Measurements from ENCODE around the gene SEMA4C.
A peak's percentile ranks its signal among the peaks of the same experiment; 100 is the strongest.

SEMA4C gene

DNA sequence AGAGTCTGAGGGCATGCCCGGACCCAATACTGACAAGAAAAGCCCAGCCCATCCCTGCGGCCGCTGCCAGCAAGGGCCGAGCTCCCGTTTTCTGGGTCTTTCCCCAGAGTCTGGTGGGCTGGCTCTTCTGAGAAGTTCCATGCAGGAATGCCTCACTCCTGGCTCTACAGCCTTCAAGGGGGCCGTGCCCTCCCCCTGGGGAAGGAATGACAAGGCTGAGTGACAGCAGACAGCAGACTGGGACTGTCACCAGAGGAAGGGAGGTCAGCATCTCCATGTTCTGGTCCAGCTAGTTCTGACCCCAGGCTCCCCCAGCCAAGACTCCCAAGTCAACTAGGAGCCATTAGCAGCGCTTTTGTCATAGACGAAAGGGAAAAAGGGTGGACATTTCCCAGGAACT is 13.0 kb upstream of the SEMA4C start:
- no peak for DNase-seq (ENCODE audit: low read depth in 4 of 4, low spot score in 1 of 4)

DNA sequence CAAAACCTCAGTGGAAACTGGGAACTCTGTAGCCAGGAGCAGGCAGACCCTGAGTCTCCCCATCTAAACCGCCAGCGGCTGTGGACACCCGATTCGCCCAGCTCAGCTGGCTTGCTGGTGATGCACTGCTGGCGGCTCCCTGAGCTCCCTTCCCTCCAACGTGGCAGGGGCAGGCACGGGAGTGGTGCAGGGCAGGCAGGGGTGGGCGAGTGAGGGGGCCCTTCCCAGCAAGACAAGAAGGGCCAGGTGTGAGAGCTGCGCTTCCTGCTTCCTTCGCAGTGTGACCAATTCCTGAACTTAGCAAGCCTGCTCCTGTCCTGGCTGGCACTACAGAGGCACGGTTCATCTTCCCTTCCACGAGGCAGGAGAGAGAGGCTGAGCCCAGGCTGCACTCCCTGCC is 12.3 kb upstream of the SEMA4C start:
- no peak for DNase-seq (ENCODE audit: low read depth in 4 of 4, low spot score in 1 of 4)

DNA sequence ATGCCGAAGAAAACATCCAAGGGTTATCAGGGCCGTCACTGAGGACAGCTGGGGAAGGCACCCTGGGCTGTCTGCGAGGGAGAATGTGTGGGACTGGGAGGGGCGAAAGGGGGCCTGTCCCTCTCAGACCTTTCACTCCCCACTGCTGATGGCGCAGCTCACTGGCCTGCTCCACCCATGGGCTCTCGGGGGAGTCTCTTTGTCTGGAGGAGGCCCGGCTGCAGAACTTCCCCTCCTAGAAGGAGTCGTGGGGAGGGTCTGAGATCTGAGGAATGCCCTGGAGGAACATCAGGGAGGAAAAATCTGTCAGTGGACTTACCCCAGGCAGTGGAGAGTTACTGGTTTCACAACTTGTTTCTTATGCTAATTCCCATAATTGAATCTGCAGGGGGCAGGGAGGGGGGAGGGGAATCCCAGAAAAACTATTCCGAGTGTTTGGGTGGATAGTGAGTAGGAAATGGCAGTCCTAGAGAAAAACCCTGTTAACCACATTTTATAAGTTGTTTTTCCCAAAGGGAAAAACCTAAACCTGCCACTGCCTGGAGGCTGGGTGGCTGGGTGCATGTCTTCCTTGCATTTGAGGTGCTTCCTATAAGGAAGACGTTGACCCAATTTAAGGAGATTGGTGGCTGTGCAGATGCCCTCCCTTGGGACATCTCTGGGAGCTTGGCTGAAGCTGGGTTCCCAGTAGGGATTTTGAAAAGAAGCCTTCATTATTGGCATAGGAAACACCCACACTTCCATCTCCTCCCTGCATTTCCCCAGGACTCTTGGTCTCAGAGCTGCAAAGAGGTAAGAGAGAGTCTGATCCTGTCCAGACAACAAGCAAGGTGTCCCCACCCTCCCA is 11.7 kb upstream of the SEMA4C start:
- no peak for DNase-seq (ENCODE audit: low read depth in 4 of 4, low spot score in 1 of 4)

DNA sequence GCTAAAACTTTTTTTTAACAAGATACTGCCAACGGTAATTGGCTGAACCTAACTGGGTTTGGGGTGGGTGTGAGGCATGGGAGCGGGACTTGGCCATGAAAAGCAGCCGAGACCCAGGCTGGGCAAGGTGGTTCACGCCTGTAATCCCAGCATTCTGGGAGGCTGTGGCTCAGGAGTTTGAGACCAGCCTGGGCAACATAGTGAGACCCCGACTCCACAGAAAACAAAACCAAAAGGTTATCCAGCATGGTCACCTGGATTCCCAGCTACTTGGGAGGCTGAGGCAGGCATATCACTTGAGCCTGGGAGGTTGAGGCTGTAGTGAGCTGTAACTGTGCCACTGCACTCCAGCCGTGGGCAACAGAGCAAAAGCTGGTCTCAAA is 11.0 kb upstream of the SEMA4C start:
- DNase-seq (ENCODE audit: low read depth in 4 of 4, low spot score in 1 of 4): no peak

DNA sequence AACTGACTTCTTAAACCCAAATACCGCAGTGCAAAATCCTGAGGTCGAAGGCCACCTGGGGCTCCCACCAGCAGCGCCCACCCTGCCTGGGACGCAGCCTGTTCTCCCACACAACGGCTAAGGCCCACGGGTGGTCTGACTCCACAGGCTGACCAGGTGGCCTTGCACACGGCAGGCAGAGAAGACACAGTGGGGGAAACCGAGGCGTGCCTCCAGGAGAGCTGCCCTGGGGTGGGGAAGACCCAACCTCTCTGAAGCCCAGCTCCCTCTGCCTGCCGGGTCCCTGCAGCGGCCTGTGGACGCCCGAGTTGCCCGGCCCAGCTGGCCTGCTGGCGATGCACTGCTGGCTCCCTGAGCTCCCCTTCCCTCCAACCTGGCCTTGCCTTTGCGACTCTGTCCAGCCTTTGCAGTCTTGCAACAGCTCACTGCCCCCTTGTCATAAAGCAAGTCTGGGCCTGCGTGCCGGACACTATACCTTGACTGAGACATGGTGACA is 9.7 kb upstream of the SEMA4C start:
- DNase-seq (ENCODE audit: low read depth in 4 of 4, low spot score in 1 of 4): no peak

DNA sequence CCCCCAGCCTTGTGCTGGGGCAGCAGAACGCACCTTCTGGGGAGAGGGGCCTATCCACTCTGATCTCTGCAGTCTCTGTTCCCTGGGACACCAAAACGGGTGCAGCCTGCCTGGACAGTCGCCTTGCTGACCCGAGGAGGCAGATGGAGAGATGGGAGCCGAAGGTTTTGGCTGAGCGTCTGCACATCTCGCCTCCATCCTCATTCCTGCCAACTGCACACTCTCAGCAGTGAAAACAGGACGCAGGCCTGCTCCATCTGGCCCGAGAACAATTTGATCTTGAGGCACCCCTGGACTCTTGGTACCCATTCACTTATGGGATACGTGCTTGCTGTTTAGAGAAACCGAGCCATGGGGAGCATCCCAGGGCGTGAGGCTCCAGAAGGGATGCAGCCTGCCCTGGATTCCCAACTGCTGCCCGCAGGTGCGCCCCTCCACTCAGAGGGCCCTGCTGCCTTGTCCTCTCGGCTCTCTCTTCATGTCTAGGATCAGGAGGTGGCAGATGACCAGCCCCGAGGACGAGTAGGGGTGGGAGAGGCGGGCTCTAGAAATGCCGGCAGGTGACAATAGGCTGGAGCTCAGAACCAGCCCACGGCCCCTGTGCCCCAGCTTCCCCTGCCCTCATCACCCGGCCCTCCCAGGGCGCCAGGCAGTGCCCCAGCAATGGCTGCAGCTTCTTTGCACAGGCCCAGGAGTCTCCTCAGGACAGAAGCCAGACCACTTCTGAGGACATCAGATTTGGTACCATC is 9.1 kb upstream of the SEMA4C start:
- no peak for DNase-seq (ENCODE audit: low read depth in 4 of 4, low spot score in 1 of 4)

DNA sequence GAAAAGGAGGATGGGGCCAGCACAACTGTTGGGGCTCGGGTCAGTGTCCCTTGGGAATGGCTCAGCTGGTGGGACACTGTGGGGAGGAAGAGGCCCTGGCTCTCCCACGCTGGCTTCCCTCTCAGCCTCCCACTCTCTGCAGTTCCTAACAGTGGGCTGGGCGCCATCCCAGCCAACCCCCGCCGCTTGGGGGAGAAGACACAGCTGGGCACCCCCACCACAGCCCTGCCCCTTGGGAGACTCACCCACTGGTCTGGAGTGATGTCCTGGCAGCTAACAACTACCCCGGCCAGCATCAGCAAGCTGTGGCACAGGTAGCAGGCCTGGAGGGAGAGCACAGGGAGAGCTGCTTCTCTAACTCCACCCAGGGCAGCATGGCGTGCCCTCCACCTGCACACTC is 8.3 kb upstream of the SEMA4C start:
- no peak for DNase-seq (ENCODE audit: low read depth in 4 of 4, low spot score in 1 of 4)

DNA sequence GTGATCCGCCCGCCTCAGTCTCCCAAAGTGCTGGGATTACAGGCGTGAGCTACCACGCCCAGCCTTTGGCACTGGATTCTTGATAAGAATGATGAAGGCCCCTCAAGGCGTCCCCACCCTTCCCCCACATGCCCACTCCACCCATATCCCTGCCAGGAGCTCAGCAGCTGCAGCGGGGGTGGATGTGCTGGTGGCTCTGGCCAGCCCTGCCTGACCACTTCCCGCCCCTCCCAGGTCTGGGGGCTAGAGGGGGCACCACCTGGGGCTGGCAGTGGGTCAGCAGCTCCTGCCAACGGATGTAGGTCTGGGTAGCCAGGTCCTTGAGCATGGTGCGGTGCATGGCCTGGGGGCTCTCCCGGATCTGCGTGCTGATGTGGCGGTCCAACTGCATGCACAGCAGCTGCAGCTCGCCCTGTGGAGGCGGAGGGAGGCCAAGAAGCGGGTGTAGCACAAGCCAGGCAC is 7.8 kb upstream of the SEMA4C start:
- no peak for DNase-seq (ENCODE audit: low read depth in 4 of 4, low spot score in 1 of 4)

DNA sequence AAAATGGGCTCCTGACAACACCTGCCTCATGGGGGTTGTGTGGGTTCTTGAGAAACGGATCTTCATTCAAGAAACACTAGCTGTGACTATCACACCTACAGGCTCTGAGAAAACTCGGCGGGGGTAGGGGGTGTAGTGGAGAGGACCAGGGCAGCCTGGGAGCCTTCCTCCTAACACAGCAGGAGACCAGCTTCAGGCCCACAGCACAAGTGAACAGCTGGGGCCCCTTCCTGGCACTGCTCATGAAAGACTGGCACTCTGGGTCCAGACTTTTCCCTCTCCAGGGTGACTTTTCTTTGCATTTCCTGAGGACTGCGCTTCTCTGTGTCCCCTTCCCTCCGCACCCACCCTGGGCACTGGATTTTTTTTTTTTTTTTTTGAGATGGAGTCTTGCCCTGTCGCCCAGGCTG is 7.2 kb upstream of the SEMA4C start:
- DNase-seq (ENCODE audit: low read depth in 4 of 4, low spot score in 1 of 4): no peak

DNA sequence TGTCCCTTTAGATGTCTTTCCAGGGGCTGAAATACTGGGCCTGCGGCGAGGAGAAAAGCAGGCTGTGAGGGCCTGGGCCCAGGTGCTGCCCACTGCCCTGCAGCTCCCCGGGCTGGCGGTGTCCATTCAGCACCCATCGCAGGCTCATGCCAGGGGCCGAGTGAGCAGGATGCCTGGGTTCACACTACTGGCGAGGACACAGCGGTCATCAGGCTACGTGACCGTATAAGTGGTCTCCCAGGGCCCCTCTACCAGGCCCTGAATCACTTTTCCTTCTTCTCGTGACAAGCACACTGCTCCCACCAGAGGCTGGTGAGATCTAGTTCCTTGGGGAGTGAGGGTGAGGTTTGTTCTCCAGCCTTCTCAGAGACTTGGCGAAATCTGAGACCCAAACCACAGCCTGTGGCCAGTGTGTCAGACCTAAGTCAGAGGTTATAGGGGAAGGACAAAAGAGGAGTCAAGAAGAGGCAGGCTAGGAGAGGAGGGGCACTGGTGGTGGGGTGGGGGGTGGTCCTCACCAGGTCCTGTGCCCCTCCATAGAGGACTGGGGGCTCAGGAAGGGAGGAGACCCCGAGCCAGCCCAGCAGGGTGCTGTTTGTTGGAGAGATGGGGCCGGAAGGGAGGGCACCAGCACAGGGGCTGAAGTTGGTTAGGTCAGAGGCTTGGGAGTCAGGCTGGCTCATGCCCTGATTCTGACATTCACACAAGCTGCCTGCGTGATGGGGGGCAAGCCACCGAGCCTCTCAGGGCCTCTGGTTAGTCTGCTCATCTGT is 6.6 kb upstream of the SEMA4C start:
- DNase-seq (ENCODE audit: low read depth in 4 of 4, low spot score in 1 of 4): no peak

DNA sequence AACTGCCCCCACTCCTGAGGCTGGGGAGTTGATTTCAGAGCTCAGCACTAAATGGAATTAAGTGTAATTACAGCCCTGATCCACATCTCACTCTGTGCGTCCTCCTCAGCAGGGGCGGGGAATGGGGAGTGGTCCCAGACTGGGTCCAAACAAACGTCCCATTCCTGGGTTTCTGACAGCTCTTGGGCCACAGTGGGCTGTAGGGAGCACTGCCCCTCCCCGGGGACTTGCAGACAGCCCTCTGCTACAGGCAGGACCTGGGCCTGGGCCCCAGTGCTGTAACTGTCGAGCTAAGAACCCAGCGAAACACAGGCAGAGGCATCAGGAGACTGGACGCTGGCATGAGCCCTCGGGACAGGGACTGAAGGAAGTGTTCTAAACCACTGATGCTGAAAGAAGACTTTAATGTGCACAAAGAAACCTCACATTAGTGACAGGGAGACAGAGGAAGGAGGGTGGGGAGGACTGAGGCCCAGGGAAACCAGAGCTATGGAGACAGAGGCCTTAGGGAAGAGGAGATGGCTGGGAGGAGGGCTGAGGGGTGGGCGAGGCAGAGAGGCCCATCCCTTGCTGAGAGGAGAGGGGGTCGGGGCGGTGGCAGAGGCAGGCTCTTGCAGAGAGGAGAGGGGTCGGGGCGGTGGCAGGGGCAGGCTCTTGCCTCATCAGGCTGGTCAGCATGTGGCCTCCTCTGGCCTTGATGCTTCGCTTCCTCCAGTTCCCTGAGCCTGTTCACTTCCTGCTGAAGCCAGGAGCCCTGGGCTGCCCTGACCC is 5.8 kb upstream of the SEMA4C start:
- no peak for DNase-seq (ENCODE audit: low read depth in 4 of 4, low spot score in 1 of 4)

DNA sequence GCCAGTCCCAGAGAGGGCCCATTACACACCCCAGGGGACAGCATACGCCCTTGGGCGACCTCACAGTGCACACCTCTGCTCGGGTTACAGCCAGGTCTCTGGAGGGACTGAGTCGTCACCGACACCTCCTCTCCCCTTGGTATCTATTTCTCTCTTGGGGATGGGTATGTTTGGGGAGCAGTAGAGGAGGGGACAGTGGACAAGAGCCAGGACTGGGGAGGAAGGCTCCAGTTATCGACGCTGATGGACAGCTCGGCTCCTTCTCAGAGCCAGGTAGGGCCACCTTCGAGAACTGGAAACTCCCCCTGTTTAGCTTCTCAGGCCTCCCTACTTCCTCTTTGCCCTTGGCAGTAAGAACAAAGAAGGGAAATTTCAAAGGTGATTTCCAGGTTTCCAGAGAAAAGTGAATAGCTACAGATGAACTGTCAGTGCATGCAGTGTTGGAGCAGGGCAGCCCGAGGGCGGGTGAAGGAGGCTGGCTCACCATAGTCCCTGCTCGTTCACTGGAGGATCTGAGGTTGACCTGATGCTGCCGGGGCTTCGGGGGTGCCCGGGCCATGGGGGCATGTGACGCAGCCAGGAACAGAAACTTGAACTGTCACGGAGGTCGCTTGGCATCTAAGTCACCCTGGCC is 4.4 kb upstream of the SEMA4C start:
- no peak for DNase-seq (ENCODE audit: low read depth in 4 of 4, low spot score in 1 of 4)

DNA sequence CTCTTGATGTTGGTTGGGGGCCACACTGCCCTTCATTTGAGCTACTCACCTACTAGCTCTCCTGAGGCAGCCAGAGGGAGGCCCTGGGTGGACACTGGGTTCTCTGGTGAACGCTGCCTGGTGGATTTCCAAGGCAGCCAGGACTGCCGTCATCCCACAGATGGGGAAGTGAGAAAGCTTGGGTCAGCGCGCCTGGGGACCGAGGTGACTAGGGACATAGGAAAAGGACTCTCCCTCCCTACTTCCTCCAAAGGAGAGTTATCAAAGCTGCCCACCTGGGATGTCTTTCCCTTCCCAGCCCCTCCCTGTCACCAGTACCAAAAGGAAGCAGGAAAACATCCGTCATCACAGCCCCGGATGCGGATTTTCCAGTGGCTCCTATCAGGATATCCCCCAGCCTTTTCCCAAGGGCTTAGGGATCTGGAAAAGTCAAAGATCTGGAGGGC is 3.8 kb upstream of the SEMA4C start:
- DNase-seq (ENCODE audit: low read depth in 4 of 4, low spot score in 1 of 4): no peak

DNA sequence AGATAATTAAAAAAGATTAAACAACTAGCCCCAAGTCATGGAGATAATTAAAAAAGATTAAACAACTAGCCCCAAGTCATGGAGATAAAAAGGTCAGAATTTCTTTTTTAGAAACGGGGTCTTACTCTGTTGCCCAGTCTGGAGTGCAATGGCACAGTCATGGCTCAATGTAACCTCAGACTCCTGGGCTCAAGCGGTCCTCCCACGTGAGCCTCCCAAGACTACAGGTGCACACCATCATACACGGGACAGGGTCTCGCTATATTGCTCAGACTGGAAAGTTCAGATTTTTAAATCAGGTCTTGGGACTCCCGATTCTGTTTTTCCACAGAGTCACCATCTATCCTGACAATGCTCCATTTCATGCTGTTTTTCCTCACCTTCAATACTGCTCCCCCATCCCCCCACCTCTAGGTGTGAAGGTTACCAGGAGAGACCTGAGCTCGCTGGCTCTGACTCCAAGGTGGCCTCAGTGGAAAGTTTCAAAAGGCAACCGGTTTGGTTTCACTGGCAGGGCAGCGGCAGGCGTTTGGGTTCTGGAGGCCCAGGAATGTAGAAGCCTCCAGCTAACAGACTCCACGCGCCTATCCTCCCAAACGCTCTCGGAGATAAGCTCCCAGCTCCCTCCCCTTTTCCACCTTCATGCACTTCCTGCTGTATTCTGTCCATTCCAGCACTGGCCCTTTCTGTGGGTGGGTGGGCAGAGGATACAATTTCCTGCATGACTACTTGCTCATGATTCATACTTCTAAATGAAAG is 2.9 kb upstream of the SEMA4C start:
- no peak for DNase-seq (ENCODE audit: low read depth in 4 of 4, low spot score in 1 of 4)

DNA sequence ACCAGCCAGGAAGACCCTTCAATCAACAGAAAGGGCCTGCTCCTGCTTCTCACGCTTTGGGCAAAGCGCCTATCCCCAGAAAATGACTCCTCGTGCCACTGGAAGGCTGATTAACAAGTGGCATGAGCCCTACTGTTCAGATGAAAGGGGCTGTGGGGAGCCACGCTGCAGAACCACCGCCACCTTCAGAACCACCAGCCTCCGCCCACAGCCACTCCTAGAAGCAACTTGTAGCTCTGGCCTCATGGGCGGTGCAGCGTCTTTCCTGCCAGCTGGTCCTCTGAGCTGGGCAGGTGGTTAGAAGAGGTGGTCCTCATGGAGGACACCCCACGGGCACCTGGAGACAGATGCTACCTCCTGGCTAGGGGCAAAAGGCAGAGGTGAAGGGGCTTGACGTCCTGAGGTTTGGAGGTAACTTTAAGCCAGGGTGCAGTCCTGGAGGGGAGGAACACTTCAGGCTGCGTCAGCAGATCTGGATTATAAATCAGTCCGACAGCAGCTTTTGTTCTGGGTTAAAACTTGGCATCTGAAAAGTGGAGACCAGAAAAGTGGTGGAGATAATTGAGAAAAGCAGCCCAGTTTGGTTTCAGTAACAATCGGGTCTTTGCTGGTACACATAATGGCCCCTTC is 861 bp upstream of the SEMA4C start:
- no peak for DNase-seq (ENCODE audit: low read depth in 4 of 4, low spot score in 1 of 4)

DNA sequence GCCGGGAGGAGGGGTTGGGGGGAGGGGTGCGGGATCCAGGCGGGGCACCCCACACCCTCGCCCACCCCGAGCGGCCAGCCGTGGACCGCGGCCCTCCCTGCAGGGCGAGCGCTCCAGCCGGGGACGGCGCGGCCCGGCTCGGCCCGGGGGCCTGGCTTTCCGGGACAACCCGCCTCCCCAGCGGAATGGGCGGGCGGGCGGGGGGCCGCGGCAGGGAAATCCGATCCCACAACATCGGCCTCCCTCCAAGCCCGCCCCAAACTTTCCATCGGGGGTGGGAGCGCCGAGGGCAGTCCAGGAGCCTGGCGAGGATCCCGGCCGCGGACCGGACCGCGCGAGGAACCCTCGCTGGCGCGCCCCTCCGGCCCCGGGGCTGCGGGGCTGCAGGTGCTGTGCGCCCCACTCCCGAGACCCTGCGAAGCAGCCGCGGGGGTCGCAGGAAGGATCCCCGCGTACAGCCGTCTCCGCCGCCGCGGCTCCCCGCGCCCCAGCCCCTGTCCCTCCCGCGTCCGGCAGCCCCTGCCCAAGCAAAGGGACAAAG is 529 bp downstream of the SEMA4C start:
- DNase-seq (ENCODE audit: low read depth in 4 of 4, low spot score in 1 of 4): no peak

DNA sequence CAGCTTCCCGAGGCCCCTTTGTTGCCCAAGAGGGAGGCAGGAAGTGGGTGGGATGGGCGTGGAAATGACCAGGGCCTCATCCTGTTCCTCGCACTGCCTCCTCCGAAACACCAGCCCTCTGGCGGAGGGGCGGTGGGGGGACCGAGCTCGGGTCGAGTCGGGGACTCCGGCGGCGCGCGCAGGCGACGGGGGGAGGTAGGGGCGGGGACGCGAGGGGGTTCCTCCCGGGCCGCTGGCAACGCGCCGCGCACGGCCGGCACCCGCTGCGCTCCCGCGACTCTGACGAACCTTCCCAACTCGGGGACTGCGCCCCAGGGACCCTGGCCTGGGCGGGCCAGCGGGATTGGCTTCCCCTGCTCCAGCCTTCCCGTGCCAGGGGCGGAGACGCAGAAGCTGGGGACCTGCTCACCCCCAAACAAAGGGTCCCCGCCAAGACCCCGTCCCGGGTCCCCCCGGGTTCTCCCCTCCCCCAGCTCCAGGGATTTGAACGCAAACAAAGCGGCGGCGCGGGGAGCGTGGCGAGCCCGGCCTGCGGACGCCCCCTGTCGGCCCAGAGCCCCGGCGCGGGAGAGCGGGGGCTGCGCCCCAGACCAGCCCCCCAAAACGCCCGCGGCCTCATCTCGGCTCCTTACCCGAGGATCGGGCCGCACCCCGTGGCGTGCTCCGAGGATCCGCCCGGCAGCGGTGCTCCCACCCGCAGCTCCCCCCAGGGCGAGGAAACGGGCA is 1.2 kb downstream of the SEMA4C start:
- DNase-seq (ENCODE audit: low read depth in 4 of 4, low spot score in 1 of 4): peak in 1 of 4 experiments; percentile 53

Data from stimulated activated CD4-positive, alpha-beta T cell treated with anti-CD3 and anti-CD28 coated beads, Interleukin-1b, Interleukin-23, amount 100 ng/mL, for 24 hours (primary cell).